Fibroblast of the aortic adventitia (primary cell): ENCODE measurements around the gene DGKG. TPM values are rescaled to one million over a fixed set of nuclear protein-coding genes. Genes with fewer than 3 reads are reported as not detected.
A peak's percentile ranks its signal among the peaks of the same experiment; 100 is the strongest.

Source experiments
- DNase-seq: peaks from one replicate; pipeline ENCODE4 v3.0.0-alpha.2; 2010; ENCODE audit warnings: low read depth
- H3K4me3 ChIP-seq: 2 replicates; pipeline ENCODE4 v1.5.1; 2011; ENCODE audit warnings: low read depth, mild to moderate bottlenecking, control low read depth, low read length, moderate library complexity
- total RNA-seq: library from RNA; depleted of rRNA; stranded (reverse); fragments of >200 nt; gene quantifications from 2 replicates; pipeline ENCODE4 v1.2.3, GENCODE V29; 2012; ENCODE audit warnings: low replicate concordance
- TF ChIP-seq, protein P1 (sequence below): IDR thresholded peaks from 2 replicates; pipeline ENCODE4 v1.5.1; 2011; ENCODE audit warnings: mild to moderate bottlenecking, low read length, control low read depth, inconsistent platforms; ENCODE audit not compliant: insufficient read depth

The DGKG gene
- total RNA-seq, 1 donor = 0.27 TPM

DNA sequence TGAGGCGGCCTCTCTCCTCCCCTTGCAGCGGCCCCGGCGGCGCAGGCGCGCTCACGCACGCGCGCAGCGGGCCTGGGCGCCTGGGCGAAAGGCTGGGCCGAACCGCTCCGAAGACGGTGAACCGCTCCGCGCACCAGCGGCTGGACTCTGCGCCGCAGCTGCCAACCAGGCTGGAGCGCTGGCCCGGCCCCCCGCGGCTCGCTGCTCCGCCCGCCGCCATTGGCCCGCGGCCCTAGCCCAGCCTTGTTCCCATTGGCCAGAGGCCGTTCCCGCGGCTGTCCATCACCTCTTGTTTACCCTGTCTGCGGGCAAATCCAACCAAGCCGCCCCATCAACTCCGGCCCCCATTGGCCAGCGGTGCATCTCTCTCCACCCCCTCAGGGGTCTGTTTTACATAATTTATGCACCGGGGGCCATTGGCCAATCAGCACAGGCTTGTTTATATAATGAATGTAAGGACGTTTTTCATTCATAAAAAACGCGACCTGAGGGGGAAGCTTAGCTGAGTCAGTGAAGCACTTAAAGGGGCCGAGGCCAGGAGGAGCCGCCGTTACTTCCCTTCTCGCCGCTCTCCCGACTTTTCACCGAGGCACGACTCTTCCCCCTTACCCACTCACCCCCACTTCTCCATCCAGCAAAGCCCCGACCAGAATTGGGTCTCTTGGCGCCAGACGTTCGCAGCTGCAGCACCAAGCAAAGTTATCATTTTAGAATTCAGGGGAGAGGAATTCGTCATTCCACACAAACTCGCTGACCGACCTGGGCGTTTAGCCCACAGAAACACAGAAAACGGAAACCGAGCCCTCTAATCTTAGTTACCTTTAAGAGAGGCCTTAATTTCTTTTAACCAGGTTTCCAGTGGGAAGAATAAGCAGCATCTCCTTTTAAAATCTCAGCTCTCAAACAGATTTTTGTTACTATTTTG is 252.8 kb downstream of the DGKG start, which contains the start of gene ETV5:
Gene ETV5, minus strand, starts transcription at position 149 of the 925 bp plus-strand sequence. CDS start 3,221 bp downstream, outside the sequence.
- H3K4me3 ChIP-seq = peak within 1 kb of the TSS; percentile 87
- TF ChIP-seq, protein P1, sequence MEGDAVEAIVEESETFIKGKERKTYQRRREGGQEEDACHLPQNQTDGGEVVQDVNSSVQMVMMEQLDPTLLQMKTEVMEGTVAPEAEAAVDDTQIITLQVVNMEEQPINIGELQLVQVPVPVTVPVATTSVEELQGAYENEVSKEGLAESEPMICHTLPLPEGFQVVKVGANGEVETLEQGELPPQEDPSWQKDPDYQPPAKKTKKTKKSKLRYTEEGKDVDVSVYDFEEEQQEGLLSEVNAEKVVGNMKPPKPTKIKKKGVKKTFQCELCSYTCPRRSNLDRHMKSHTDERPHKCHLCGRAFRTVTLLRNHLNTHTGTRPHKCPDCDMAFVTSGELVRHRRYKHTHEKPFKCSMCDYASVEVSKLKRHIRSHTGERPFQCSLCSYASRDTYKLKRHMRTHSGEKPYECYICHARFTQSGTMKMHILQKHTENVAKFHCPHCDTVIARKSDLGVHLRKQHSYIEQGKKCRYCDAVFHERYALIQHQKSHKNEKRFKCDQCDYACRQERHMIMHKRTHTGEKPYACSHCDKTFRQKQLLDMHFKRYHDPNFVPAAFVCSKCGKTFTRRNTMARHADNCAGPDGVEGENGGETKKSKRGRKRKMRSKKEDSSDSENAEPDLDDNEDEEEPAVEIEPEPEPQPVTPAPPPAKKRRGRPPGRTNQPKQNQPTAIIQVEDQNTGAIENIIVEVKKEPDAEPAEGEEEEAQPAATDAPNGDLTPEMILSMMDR = no peak
- DNase-seq = peak; percentile 99

DNA sequence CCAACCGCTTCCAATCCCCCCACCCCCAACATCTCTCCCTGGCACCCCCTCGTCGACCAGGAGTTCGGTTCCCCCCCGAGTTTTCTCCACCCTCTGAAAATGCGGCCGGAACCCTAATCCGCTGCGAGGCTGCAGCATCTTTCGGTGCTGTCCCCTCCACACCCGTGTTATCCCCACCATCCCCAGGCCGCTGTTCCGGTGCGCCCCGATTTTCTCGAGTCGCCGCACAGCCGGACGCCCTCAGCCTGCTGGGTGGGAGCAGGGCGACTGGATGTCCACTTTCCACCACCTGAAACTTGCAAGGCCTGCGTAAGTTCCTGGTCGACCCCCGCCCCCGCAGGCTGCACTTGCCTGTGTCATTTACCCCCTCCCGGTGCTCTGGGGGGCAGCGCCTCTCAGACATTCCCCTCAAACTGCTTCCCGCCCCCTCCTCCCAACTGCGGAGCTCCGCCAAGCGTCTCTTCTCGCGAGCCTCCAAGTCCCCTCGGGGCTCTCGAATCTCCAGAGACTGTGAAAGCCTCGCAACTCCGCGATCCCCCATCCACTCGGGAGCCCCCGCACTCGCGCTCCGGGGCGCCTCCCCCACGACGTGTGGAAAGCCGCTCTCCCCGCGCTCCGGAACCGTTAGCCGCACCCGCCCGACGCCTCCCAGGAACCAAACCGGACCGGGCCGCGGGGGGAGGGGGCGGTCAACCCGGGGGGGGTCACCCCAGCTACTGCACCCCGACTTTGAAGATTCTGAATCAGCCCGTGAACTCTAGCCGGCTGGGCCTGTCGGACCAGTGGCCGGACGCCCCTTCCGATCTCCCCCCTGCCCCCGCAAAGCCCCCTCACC is 253.7 kb downstream of the DGKG start:
- H3K4me3 ChIP-seq = peak overlapping the region; percentile 87

GRCh38 chr3:186107215-186108105 is 254.6 kb downstream of the DGKG start:
- DNase-seq = peak; percentile 72
- TF ChIP-seq, protein P1 = no peak

More for the DNA sequence above, 253.7 kb downstream of the DGKG start:
- TF ChIP-seq, protein P1 = no peak
- DNase-seq = peak; percentile 59

GRCh38 chr3:186105543-186105942 is 256.5 kb downstream of the DGKG start:
- DNase-seq = no peak
- no peak overlapping the region for H3K4me3 ChIP-seq
- TF ChIP-seq, protein P1 = no peak

More at GRCh38 chr3:186107215-186108105, 254.6 kb downstream of the DGKG start:
- H3K4me3 ChIP-seq = peak overlapping the region; percentile 87

DNA sequence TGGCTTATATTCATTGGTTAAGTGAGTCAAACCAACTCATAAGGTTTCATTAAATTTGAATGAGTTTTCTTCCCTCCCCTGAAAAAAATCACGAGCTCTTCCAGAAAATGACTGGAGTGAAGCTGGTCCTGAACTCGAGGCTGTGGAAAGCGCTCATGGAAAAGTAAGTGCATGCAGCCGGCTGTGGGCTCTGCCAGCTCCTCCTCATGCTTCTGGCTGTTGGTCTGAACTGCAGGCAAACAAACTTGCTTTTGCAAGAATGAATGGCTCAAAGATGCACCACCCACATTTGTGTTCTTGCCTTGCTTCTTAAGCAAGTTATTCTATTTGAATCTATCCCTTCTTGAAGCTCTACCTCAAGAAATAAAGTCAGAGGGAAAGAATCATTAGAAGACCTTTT is 259.3 kb downstream of the DGKG start:
- TF ChIP-seq, protein P1 = no peak
- peak; percentile 65 for DNase-seq

DNA sequence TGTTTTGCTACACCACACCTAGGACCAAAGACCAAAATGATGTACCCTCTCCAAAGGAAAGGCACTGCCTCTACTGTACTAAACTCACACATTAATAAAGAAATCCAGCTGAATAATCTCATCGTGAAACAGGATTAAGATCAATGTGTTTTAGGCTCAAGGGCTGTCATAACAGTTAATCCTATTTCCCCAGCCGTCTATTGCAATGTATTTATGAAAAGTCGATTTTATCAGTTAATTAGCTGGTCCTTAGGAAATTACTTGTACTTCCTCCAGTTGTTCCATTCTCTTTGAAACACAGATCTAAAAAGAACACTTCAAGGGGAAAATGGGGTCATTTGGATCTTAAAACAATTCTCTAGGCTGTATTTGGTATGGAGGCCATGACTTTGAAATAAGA is 261.6 kb downstream of the DGKG start:
- DNase-seq = no peak
- TF ChIP-seq, protein P1 = no peak
- no peak overlapping the region for H3K4me3 ChIP-seq

More for the DNA sequence above, 259.3 kb downstream of the DGKG start:
- H3K4me3 ChIP-seq = no peak overlapping the region
